GM12878 (cell line): Measurements from ENCODE around the gene DAPK2. TPM values are rescaled to one million over a fixed set of nuclear protein-coding genes. Genes with fewer than 3 reads are reported as not detected.

Experiments
- ATAC-seq: fragments of 200-7000 bp; cut with Tn5 transposase; 3 replicates; pipeline ENCODE4 v1.9.1; 2020; ENCODE audit warnings: mild to moderate bottlenecking, moderate library complexity
- BruUV-seq: library from RNA; stranded (reverse); fragments of 400-500 nt; replicated peaks from 2 replicates; lab custom pipeline; 2021; lab: Mats Ljungman, UMichigan
- CTCF ChIA-PET: fragments of 300-600 bp; sonication (Branson Sonifier 250); formaldehyde crosslinking; extraction: SDS; loops from one replicate; lab custom pipeline; 2021; ENCODE audit warnings: inconsistent platforms; lab: Yijun Ruan, JAX
- POLR2A ChIA-PET: fragments of 350-600 bp; formaldehyde crosslinking; extraction: SDS; loops from one replicate; lab custom pipeline; 2021; ENCODE audit warnings: inconsistent platforms; lab: Charles Lee
- RAD21 ChIA-PET: fragments of 300-600 bp; sonication (Branson Sonifier 250); formaldehyde crosslinking; loops from one replicate; lab custom pipeline; 2023; ENCODE audit warnings: antibody characterized with exemption; ENCODE audit not compliant: unreplicated experiment; lab: Charles Lee
- SMC1A ChIA-PET: fragments of 300-600 bp; sonication (Branson Sonifier 250); formaldehyde crosslinking; loops from one replicate; lab custom pipeline; 2023; ENCODE audit not compliant: unreplicated experiment, uncharacterized antibody; lab: Charles Lee
- DNase-seq: peaks from one replicate; pipeline ENCODE4 v3.0.0-alpha.2; 2011; ENCODE audit warnings: low read depth, low spot score
- FAIRE-seq: peaks from 3 replicates; lab custom pipeline; 2011; peaks lifted over from hg19 to GRCh38; lab: Jason Lieb, UNC
- H2AFZ ChIP-seq: 2 replicates; pipeline ENCODE4 v1.6.0; 2011; ENCODE audit warnings: low read depth, low read length, control low read depth; ENCODE audit not compliant: control insufficient read depth
- H3K27ac ChIP-seq: 2 replicates; pipeline ENCODE4 v1.5.1; 2011; ENCODE audit warnings: control low read depth; ENCODE audit not compliant: control insufficient read depth, insufficient read depth
- H3K27me3 ChIP-seq, 2 experiments: replicated peaks in 1 of 2; 2 replicates each; pipeline versions ENCODE4 v1.6.0 to v1.6.1; 2011; ENCODE audit warnings: low read length in 1 of 2; ENCODE audit not compliant: control insufficient read depth in 2 of 2, insufficient read depth in 2 of 2
- H3K36me3 ChIP-seq, 2 experiments: 2 replicates each; pipeline ENCODE4 v1.5.1; 2011; ENCODE audit warnings: low read length in 1 of 2; ENCODE audit not compliant: control insufficient read depth in 2 of 2, insufficient read depth in 2 of 2
- H3K4me1 ChIP-seq: 2 replicates; pipeline ENCODE4 v1.6.1; 2011; ENCODE audit warnings: mild to moderate bottlenecking, low read length, moderate library complexity, mixed read lengths; ENCODE audit not compliant: control insufficient read depth, insufficient read depth
- H3K4me2 ChIP-seq: 2 replicates; pipeline ENCODE4 v1.6.0; 2011; ENCODE audit warnings: control low read depth; ENCODE audit not compliant: control insufficient read depth, insufficient read depth
- H3K4me3 ChIP-seq: fragments of 200-600 bp; sonication (generic); 2 replicates; pipeline ENCODE4 v1.5.1; 2016
- H3K79me2 ChIP-seq: 2 replicates; pipeline ENCODE4 v1.6.0; 2011; ENCODE audit warnings: low read length; ENCODE audit not compliant: control insufficient read depth, insufficient read depth
- H3K9ac ChIP-seq: 2 replicates; pipeline ENCODE4 v1.8.0; 2011; ENCODE audit warnings: low read length, control low read depth, mixed read lengths; ENCODE audit not compliant: control insufficient read depth, insufficient read depth
- H3K9me3 ChIP-seq: replicated peaks from 3 replicates; pipeline ENCODE4 v1.5.1; 2011; ENCODE audit warnings: mild to moderate bottlenecking, low read length; ENCODE audit not compliant: control insufficient read depth, insufficient read depth
- H4K20me1 ChIP-seq: 2 replicates; pipeline ENCODE4 v1.6.0; 2011; ENCODE audit not compliant: control insufficient read depth, insufficient read depth
- BHLHE40 ChIP-seq, 2 experiments: fragments of 450-650 bp in 1 of 2; IDR thresholded peaks; 2 replicates each; pipeline ENCODE4 v1.6.1; 2011 to 2017; ENCODE audit warnings: low read depth in 2 of 2, borderline replicate concordance in 1 of 2, improper control_type of control experiment in 1 of 2, low read length in 1 of 2, mild to moderate bottlenecking in 1 of 2
- CREM ChIP-seq: IDR thresholded peaks from 2 replicates; pipeline ENCODE4 v1.6.1; 2014; ENCODE audit warnings: antibody characterized with exemption, low read depth
- ESRRA ChIP-seq: IDR thresholded peaks from 2 replicates; pipeline ENCODE4 v1.6.1; 2012; ENCODE audit warnings: mild to moderate bottlenecking, low read length, improper control_type of control experiment
- HDAC6 ChIP-seq: fragments of 200-600 bp; sonication (generic); IDR thresholded peaks from one replicate; pipeline ENCODE4 v1.8.0; 2017; ENCODE audit warnings: antibody characterized with exemption; ENCODE audit not compliant: unreplicated experiment
- NFIC ChIP-seq: IDR thresholded peaks from 2 replicates; pipeline ENCODE4 v1.6.1; 2012; ENCODE audit warnings: low read depth, mild to moderate bottlenecking, inconsistent platforms, low read length, moderate library complexity
- NFXL1 ChIP-seq: fragments of 450-650 bp; IDR thresholded peaks from 2 replicates; pipeline ENCODE4 v1.6.1; 2017; ENCODE audit warnings: antibody characterized with exemption, mild to moderate bottlenecking, borderline replicate concordance
- NR2F1 ChIP-seq: fragments of 450-650 bp; conservative IDR thresholded peaks from 2 replicates; pipeline ENCODE4 v1.6.1; 2017; ENCODE audit warnings: mild to moderate bottlenecking
- YY1 ChIP-seq: IDR thresholded peaks from 2 replicates; pipeline ENCODE4 v1.6.1; 2011; ENCODE audit warnings: low read depth, mild to moderate bottlenecking, low read length
- WGBS: methylation state at CpG from one replicate; pipeline ENCODE4 v1.1.6; 2016; ENCODE audit warnings: low lambda C conversion rate; ENCODE audit not compliant: insufficient replicate concordance, insufficient coverage; ENCODE audit errors: missing lambda C conversion rate; 5-methylcytosine and 5-hydroxymethylcytosine counted together
- in situ Hi-C: fragments of 300-500 bp; cut with MboI; formaldehyde crosslinking; loops from 9 replicates; pipeline ENCODE4 v1.14.3; 2018; ENCODE audit warnings: mixed read lengths
- intact Hi-C: fragments of 100-400 bp; cut with micrococcal nuclease; formaldehyde crosslinking; loops from one replicate; pipeline ENCODE4 v1.14.2; 2022; ENCODE audit not compliant: unreplicated experiment
- polyA plus RNA-seq, 11 experiments: library from polyadenylated mRNA; depleted of rRNA in 4 of 11; unstranded in 6 of 11; stranded (reverse) in 5 of 11; fragments of >200 nt; fragmentation: Nextera tagmentation in 4 of 11; fragmentation: Illumina TruSeq in 1 of 11; extraction: Ambion mirVana in 4 of 11; extraction: Trizol in 1 of 11; gene quantifications; 1 replicate in 1 of 11; 2 replicates in 10 of 11; pipeline versions ENCODE4 v1.2.1 to v1.2.3, GENCODE V29; 2011 to 2016; ENCODE audit warnings: inconsistent platforms in 2 of 11, missing spikeins in 2 of 11, low read depth in 1 of 11
- total RNA-seq, 4 experiments: library from RNA; depleted of rRNA in 3 of 4; stranded (reverse); fragments of >200 nt in 3 of 4; fragmentation: Illumina TruSeq in 1 of 4; extraction: Trizol in 1 of 4; gene quantifications; 2 replicates each; pipeline versions ENCODE4 v1.2.1 to v1.2.3, GENCODE V29; 2013 to 2021
- TF ChIP-seq, protein P1 (sequence below): IDR thresholded peaks from 2 replicates; pipeline ENCODE4 v1.6.1; 2012; ENCODE audit warnings: mild to moderate bottlenecking, low read depth, low read length
- TF ChIP-seq, protein P2 (sequence below): fragments of 450-650 bp; IDR thresholded peaks from 2 replicates; pipeline ENCODE4 v1.6.1; 2018; ENCODE audit warnings: mild to moderate bottlenecking, low read depth, moderate library complexity; ENCODE audit not compliant: partially characterized antibody
- TF ChIP-seq, protein P3 (sequence below): fragments of 450-650 bp; IDR thresholded peaks from 2 replicates; pipeline ENCODE4 v1.6.1; 2018; ENCODE audit warnings: borderline replicate concordance, mild to moderate bottlenecking; ENCODE audit not compliant: partially characterized antibody

DAPK2 gene
- total and polyA plus RNA-seq, 10 of the 15 experiments (the other 5 are each of a cell fraction or from before 2014, with no cell fraction given), result 0.69 to 8.4 (median 4.1) TPM

GRCh38 chr15:63941698-63942465, 104.4 kb downstream of the DAPK2 start (continued):
- TF ChIP-seq, protein P1, sequence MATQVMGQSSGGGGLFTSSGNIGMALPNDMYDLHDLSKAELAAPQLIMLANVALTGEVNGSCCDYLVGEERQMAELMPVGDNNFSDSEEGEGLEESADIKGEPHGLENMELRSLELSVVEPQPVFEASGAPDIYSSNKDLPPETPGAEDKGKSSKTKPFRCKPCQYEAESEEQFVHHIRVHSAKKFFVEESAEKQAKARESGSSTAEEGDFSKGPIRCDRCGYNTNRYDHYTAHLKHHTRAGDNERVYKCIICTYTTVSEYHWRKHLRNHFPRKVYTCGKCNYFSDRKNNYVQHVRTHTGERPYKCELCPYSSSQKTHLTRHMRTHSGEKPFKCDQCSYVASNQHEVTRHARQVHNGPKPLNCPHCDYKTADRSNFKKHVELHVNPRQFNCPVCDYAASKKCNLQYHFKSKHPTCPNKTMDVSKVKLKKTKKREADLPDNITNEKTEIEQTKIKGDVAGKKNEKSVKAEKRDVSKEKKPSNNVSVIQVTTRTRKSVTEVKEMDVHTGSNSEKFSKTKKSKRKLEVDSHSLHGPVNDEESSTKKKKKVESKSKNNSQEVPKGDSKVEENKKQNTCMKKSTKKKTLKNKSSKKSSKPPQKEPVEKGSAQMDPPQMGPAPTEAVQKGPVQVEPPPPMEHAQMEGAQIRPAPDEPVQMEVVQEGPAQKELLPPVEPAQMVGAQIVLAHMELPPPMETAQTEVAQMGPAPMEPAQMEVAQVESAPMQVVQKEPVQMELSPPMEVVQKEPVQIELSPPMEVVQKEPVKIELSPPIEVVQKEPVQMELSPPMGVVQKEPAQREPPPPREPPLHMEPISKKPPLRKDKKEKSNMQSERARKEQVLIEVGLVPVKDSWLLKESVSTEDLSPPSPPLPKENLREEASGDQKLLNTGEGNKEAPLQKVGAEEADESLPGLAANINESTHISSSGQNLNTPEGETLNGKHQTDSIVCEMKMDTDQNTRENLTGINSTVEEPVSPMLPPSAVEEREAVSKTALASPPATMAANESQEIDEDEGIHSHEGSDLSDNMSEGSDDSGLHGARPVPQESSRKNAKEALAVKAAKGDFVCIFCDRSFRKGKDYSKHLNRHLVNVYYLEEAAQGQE, result no peak

DNA sequence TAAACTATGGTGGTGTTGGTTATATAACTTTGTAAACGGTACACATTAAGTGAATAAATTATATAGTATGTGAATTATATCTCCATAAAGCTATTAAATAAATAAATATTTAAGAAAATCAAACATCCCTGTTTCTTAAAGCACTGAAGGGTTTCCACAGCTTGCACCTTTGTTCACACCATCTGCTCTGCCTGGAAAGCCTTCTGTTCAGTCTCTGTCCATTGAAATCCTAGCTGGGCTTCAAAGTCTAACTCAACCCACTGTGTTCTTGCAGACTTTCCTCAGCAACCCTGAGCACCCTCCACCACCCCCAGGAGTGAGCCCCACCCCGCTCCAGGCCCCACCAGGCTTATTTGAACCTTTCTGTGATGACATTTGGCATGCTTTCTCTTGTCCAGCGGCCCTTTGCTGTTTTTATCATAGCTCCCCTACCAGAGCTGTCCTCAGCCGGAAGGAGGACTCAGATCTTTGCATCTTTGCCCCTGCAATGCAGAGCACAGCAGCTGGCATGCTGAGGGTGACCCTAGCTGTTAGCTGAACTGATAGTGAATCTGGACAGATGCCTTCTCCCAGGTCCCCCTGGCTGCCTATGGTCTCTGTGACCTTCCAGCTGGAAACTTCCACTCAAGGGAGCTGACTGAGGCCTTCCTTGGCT, 105.2 kb downstream of the DAPK2 start:
- RAD21 ChIA-PET, result interaction anchor here (1.0 to 1.6 kb wide), 6 partner anchors 30 to 189 kb away, joined by 3 to 5 read pairs (median 4); no protein-coding TSS in a partner anchor

More for the DNA sequence above, 105.2 kb downstream of the DAPK2 start:
- no peak overlapping the region for H2AFZ ChIP-seq
- ChIA-PET CTCF (interaction anchor here (0.5 to 2.7 kb wide), 9 partner anchors 11 to 188 kb away, joined by 3 to 13 read pairs (median 3); no protein-coding TSS in a partner anchor), POLR2A (interaction anchor here (0.6 to 1.5 kb wide), 2 partner anchors 9 to 30 kb away, joined by 6 read pairs; no protein-coding TSS in a partner anchor), SMC1A (interaction anchor here (0.7 to 1.6 kb wide), 13 partner anchors 9 to 189 kb away, joined by 3 to 6 read pairs (median 3); partner anchors contain the start of gene HERC1)
- no peak overlapping the region for H3K27ac ChIP-seq
- H3K79me2 ChIP-seq, result no peaks in the 10 kb centered on the region
- H3K27me3 ChIP-seq, result no peaks in the 10 kb centered on the region
- DNase-seq (no peak), FAIRE-seq (no peak), ATAC-seq (no peak)
- no peaks in the 10 kb centered on the region for H4K20me1 ChIP-seq
- H3K4me3 ChIP-seq, result no peak overlapping the region
- TF ChIP-seq NR2F1 (no peak), HDAC6 (no peak), ESRRA (no peak), CREM (no peak), YY1 (no peak), NFXL1 (no peak), NFIC (no peak), BHLHE40 (IDR thresholded peaks at IDR 0.05; ENCODE audit: borderline replicate concordance in 1 of 2, low read depth in 2 of 2, low read length in 1 of 2) (no peak)
- TF ChIP-seq, protein P2, sequence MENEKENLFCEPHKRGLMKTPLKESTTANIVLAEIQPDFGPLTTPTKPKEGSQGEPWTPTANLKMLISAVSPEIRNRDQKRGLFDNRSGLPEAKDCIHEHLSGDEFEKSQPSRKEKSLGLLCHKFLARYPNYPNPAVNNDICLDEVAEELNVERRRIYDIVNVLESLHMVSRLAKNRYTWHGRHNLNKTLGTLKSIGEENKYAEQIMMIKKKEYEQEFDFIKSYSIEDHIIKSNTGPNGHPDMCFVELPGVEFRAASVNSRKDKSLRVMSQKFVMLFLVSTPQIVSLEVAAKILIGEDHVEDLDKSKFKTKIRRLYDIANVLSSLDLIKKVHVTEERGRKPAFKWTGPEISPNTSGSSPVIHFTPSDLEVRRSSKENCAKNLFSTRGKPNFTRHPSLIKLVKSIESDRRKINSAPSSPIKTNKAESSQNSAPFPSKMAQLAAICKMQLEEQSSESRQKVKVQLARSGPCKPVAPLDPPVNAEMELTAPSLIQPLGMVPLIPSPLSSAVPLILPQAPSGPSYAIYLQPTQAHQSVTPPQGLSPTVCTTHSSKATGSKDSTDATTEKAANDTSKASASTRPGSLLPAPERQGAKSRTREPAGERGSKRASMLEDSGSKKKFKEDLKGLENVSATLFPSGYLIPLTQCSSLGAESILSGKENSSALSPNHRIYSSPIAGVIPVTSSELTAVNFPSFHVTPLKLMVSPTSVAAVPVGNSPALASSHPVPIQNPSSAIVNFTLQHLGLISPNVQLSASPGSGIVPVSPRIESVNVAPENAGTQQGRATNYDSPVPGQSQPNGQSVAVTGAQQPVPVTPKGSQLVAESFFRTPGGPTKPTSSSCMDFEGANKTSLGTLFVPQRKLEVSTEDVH, result no peak
- TF ChIP-seq, protein P3, sequence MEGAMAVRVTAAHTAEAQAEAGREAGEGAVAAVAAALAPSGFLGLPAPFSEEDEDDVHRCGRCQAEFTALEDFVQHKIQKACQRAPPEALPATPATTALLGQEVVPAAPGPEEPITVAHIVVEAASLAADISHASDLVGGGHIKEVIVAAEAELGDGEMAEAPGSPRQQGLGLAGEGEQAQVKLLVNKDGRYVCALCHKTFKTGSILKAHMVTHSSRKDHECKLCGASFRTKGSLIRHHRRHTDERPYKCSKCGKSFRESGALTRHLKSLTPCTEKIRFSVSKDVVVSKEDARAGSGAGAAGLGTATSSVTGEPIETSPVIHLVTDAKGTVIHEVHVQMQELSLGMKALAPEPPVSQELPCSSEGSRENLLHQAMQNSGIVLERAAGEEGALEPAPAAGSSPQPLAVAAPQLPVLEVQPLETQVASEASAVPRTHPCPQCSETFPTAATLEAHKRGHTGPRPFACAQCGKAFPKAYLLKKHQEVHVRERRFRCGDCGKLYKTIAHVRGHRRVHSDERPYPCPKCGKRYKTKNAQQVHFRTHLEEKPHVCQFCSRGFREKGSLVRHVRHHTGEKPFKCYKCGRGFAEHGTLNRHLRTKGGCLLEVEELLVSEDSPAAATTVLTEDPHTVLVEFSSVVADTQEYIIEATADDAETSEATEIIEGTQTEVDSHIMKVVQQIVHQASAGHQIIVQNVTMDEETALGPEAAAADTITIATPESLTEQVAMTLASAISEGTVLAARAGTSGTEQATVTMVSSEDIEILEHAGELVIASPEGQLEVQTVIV, result no peak
- H3K9ac ChIP-seq, result no peak overlapping the region
- in situ Hi-C loops (no loop called here), intact Hi-C loops (no loop called here)
- WGBS, result 57% methylated on average over 4 of the region's 4 CpGs
- BruUV-seq, result no TSS peak
- H3K4me2 ChIP-seq, result no peak overlapping the region
- no peaks in the 10 kb centered on the region for H3K36me3 ChIP-seq
- H3K4me1 ChIP-seq, result peaks cover 22% of the 10 kb centered on the region
- no peaks in the 10 kb centered on the region for H3K9me3 ChIP-seq
